ENCODE results near the gene NOC4L. TPM values are rescaled to one million over a fixed set of nuclear protein-coding genes. Genes with fewer than 3 reads are reported as not detected.
"Not testable (repeated sequence)": the region's sequence is repeated elsewhere in the genome, so short reads cannot be mapped to it uniquely, and the experiment has no call there.

The NOC4L gene
- 10 to 100 TPM; 32.8 to 34.4 TPM for total RNA-seq

- peak within 1 kb of the TSS; percentile 91 for H3K4me3 Mint-ChIP-seq
- no peaks in the 10 kb centered on the region for H3K27me3 Mint-ChIP-seq (ENCODE audit: low read depth)
- ChIA-PET CTCF (no interaction called here), POLR2A (no interaction called here)
- peaks cover 32% of the 10 kb centered on the region for H3K4me1 Mint-ChIP-seq (ENCODE audit: low read depth)
- DNase-seq (peak; percentile 96), ATAC-seq (peak; percentile 88)
- no peaks in the 10 kb centered on the region for H3K9me3 Mint-ChIP-seq (ENCODE audit: insufficient read depth)
- H3K27ac Mint-ChIP-seq = peak within 1 kb of the TSS; percentile 98
- H3K36me3 Mint-ChIP-seq (ENCODE audit: low read depth) = peaks cover 19% of the 10 kb centered on the region
Measured at GRCh38 chr12:132144115-132144809, at the start of gene NOC4L, which contains the start of gene DDX51. Gene NOC4L (plus strand): TSS chr12:132144457. CDS start chr12:132144489, 32 bp downstream. Gene DDX51 (minus strand): TSS chr12:132144319. CDS start chr12:132144296, 23 bp downstream.

GRCh38 chr12:132095520-132096409, 48.5 kb upstream of the NOC4L start:
- CTCF ChIA-PET = no interaction called here
- peaks cover 21% of the 10 kb centered on the region for H3K4me1 Mint-ChIP-seq (ENCODE audit: low read depth)
- peaks cover 9% of the 10 kb centered on the region for H3K9me3 Mint-ChIP-seq (ENCODE audit: insufficient read depth)
- ATAC-seq (no peak), DNase-seq (no peak)
- H3K4me3 Mint-ChIP-seq = peak overlapping the region; percentile 1
- peaks cover 40% of the 10 kb centered on the region for H3K36me3 Mint-ChIP-seq (ENCODE audit: low read depth)
- peak overlapping the region; percentile 85 for H3K27ac Mint-ChIP-seq
- POLR2A ChIA-PET = no interaction called here
- H3K27me3 Mint-ChIP-seq (ENCODE audit: low read depth) = no peaks in the 10 kb centered on the region

GRCh38 chr12:132099739-132100138, 44.5 kb upstream of the NOC4L start:
- Mint-ChIP-seq H3K27me3 (ENCODE audit: low read depth) (no peaks in the 10 kb centered on the region), H3K4me1 (ENCODE audit: low read depth) (peaks cover 15% of the 10 kb centered on the region), H3K36me3 (ENCODE audit: low read depth) (peaks cover 30% of the 10 kb centered on the region), H3K9me3 (ENCODE audit: insufficient read depth) (peaks cover 9% of the 10 kb centered on the region), H3K4me3 (no peak overlapping the region), H3K27ac (no peak overlapping the region)
- no peak for DNase-seq
- ChIA-PET CTCF (no interaction called here), POLR2A (no interaction called here)
- ATAC-seq = no peak

GRCh38 chr12:132100306-132101065, 43.8 kb upstream of the NOC4L start:
- Mint-ChIP-seq H3K36me3 (ENCODE audit: low read depth) (peaks cover 30% of the 10 kb centered on the region), H3K27ac (no peak overlapping the region), H3K4me3 (no peak overlapping the region), H3K4me1 (ENCODE audit: low read depth) (peaks cover 11% of the 10 kb centered on the region), H3K9me3 (ENCODE audit: insufficient read depth) (peaks cover 6% of the 10 kb centered on the region), H3K27me3 (ENCODE audit: low read depth) (no peaks in the 10 kb centered on the region)
- DNase-seq (no peak), ATAC-seq (no peak)
- ChIA-PET CTCF (no interaction called here), POLR2A (no interaction called here)

GRCh38 chr12:132102297-132102696, 42.0 kb upstream of the NOC4L start:
- ChIA-PET POLR2A (no interaction called here), CTCF (no interaction called here)
- H3K36me3 Mint-ChIP-seq (ENCODE audit: low read depth) = peaks cover 14% of the 10 kb centered on the region
- no peak overlapping the region for H3K27ac Mint-ChIP-seq
- no peak overlapping the region for H3K4me3 Mint-ChIP-seq
- H3K4me1 Mint-ChIP-seq (ENCODE audit: low read depth) = no peaks in the 10 kb centered on the region
- no peaks in the 10 kb centered on the region for H3K27me3 Mint-ChIP-seq (ENCODE audit: low read depth)
- no peaks in the 10 kb centered on the region for H3K9me3 Mint-ChIP-seq (ENCODE audit: insufficient read depth)
- ATAC-seq = no peak
- no peak for DNase-seq

- ATAC-seq; H3K27ac Mint-ChIP-seq; H3K27me3 Mint-ChIP-seq (ENCODE audit: low read depth); DNase-seq; CTCF ChIA-PET; H3K4me3 Mint-ChIP-seq; H3K4me1 Mint-ChIP-seq (ENCODE audit: low read depth); POLR2A ChIA-PET; H3K9me3 Mint-ChIP-seq (ENCODE audit: insufficient read depth): not testable (repeated sequence)
- H3K36me3 Mint-ChIP-seq (ENCODE audit: low read depth) = peaks cover 13% of the 10 kb centered on the region
Measured at GRCh38 chr12:132103072-132103471, 41.2 kb upstream of the NOC4L start.

- Mint-ChIP-seq H3K4me3 (no peak overlapping the region), H3K9me3 (ENCODE audit: insufficient read depth) (no peaks in the 10 kb centered on the region), H3K27ac (no peak overlapping the region), H3K4me1 (ENCODE audit: low read depth) (no peaks in the 10 kb centered on the region), H3K36me3 (ENCODE audit: low read depth) (peaks cover 15% of the 10 kb centered on the region), H3K27me3 (ENCODE audit: low read depth) (no peaks in the 10 kb centered on the region)
- ChIA-PET POLR2A (no interaction called here), CTCF (no interaction called here)
- DNase-seq (no peak), ATAC-seq (no peak)
Measured at GRCh38 chr12:132103542-132104308, 40.5 kb upstream of the NOC4L start.

- ChIA-PET CTCF (no interaction called here), POLR2A (no interaction called here)
- Mint-ChIP-seq H3K27ac (no peak overlapping the region), H3K4me1 (ENCODE audit: low read depth) (no peaks in the 10 kb centered on the region), H3K27me3 (ENCODE audit: low read depth) (no peaks in the 10 kb centered on the region), H3K36me3 (ENCODE audit: low read depth) (peaks cover 19% of the 10 kb centered on the region), H3K9me3 (ENCODE audit: insufficient read depth) (no peaks in the 10 kb centered on the region), H3K4me3 (no peak overlapping the region)
- no peak for ATAC-seq
- no peak for DNase-seq
Measured at GRCh38 chr12:132105467-132105866, 38.8 kb upstream of the NOC4L start.

GRCh38 chr12:132106921-132107320, 37.3 kb upstream of the NOC4L start:
- Mint-ChIP-seq H3K27ac (no peak overlapping the region), H3K4me1 (ENCODE audit: low read depth) (no peaks in the 10 kb centered on the region), H3K36me3 (ENCODE audit: low read depth) (peaks cover 30% of the 10 kb centered on the region), H3K27me3 (ENCODE audit: low read depth) (no peaks in the 10 kb centered on the region), H3K9me3 (ENCODE audit: insufficient read depth) (no peaks in the 10 kb centered on the region), H3K4me3 (no peak overlapping the region)
- no peak for ATAC-seq
- ChIA-PET POLR2A (no interaction called here), CTCF (no interaction called here)
- no peak for DNase-seq

- Mint-ChIP-seq H3K36me3 (ENCODE audit: low read depth) (peaks cover 32% of the 10 kb centered on the region), H3K27ac (no peak overlapping the region), H3K4me1 (ENCODE audit: low read depth) (no peaks in the 10 kb centered on the region), H3K9me3 (ENCODE audit: insufficient read depth) (no peaks in the 10 kb centered on the region), H3K4me3 (no peak overlapping the region), H3K27me3 (ENCODE audit: low read depth) (no peaks in the 10 kb centered on the region)
- no peak for ATAC-seq
- ChIA-PET POLR2A (no interaction called here), CTCF (no interaction called here)
- DNase-seq = no peak
Measured at GRCh38 chr12:132108211-132108832, 35.9 kb upstream of the NOC4L start.

- Mint-ChIP-seq H3K36me3 (ENCODE audit: low read depth) (peaks cover 37% of the 10 kb centered on the region), H3K4me3 (no peak overlapping the region), H3K4me1 (ENCODE audit: low read depth) (peaks cover 2% of the 10 kb centered on the region), H3K27me3 (ENCODE audit: low read depth) (no peaks in the 10 kb centered on the region), H3K27ac (no peak overlapping the region), H3K9me3 (ENCODE audit: insufficient read depth) (no peaks in the 10 kb centered on the region)
- DNase-seq (no peak), ATAC-seq (no peak)
- ChIA-PET POLR2A (no interaction called here), CTCF (no interaction called here)
Measured at GRCh38 chr12:132109741-132110140, 34.5 kb upstream of the NOC4L start.

All from activated CD8-positive, alpha-beta T cell treated with anti-CD3 and anti-CD28 coated beads, Interleukin-2, amount 10 ng/mL, durations not matched to agents 7 days and 5 days (primary cell).